DOHH2 (cell line): ENCODE results near the gene RNF112.

Source experiments
- EZH2phosphoT487 ChIP-seq: fragments of 200-600 bp; sonication (generic); IDR thresholded peaks from 2 replicates; pipeline ENCODE4 v1.6.1; 2017; ENCODE audit warnings: borderline replicate concordance, mild to moderate bottlenecking, antibody characterized with exemption, low read length, moderate library complexity, mixed read lengths
- TF ChIP-seq, protein P1 (sequence below): fragments of 200-600 bp; sonication (generic); IDR thresholded peaks from one replicate; pipeline ENCODE4 v1.5.1; 2014; ENCODE audit warnings: antibody characterized with exemption, mild to moderate bottlenecking, low read depth, low read length; ENCODE audit not compliant: poor library complexity, severe bottlenecking

DNA sequence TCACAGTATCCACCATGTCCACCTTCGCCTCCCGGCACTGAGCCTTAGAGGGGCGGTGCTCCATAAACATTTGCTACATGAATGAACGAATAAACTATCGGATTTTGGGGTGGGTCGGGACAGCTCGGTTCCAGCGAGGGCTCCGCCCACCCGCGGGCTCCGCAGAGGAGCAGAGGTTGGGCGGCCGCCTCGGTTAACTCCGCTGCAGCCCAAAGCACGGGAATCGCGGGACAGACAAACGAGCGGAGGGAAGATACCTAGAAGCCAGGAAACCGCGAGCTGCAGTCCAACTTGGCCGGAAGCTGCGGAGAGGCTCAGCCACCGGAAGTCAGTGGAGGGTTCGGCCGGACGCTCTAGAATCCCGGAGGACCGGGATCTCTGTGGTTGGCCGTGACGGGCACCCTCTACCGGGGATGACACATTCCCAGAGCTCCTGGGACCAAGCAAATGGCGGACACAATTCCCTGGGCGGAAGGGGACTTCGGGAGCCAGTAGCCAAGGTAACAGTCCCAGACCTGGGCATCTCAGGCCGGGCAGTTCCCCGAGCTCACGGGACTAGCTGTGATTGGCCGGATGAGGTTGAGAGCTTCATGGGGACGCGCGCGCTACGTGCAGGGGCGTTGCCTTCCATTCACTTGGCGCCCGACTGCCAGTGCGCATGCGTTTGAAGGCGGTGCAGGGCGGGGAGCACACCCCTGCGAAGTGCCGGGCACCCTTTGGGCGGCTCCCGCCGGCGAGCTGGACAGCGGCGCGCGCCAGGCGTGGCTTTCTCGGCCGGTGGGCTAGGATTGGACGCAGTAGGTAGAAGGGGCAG is 33.2 kb upstream of the RNF112 start:
- TF ChIP-seq, protein P1, sequence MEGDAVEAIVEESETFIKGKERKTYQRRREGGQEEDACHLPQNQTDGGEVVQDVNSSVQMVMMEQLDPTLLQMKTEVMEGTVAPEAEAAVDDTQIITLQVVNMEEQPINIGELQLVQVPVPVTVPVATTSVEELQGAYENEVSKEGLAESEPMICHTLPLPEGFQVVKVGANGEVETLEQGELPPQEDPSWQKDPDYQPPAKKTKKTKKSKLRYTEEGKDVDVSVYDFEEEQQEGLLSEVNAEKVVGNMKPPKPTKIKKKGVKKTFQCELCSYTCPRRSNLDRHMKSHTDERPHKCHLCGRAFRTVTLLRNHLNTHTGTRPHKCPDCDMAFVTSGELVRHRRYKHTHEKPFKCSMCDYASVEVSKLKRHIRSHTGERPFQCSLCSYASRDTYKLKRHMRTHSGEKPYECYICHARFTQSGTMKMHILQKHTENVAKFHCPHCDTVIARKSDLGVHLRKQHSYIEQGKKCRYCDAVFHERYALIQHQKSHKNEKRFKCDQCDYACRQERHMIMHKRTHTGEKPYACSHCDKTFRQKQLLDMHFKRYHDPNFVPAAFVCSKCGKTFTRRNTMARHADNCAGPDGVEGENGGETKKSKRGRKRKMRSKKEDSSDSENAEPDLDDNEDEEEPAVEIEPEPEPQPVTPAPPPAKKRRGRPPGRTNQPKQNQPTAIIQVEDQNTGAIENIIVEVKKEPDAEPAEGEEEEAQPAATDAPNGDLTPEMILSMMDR: no peak
- no peak for TF ChIP-seq EZH2phosphoT487
